GM12864 (cell line): ENCODE data around the gene SMARCA2.

Experiments used
- DNase-seq: peaks from one replicate; pipeline ENCODE4 v3.0.0-alpha.2; 2011; ENCODE audit warnings: low read depth
- H3K4me3 ChIP-seq: 2 replicates; pipeline ENCODE4 v1.5.1; 2011; ENCODE audit warnings: mild to moderate bottlenecking, low read depth, low read length, control low read depth
- TF ChIP-seq, protein P1 (sequence below): IDR thresholded peaks from 2 replicates; pipeline ENCODE4 v1.5.1; 2011; ENCODE audit warnings: low read depth, mild to moderate bottlenecking, moderate library complexity, low read length, control low read depth, inconsistent platforms; ENCODE audit errors: missing control alignments

Gene SMARCA2

DNA sequence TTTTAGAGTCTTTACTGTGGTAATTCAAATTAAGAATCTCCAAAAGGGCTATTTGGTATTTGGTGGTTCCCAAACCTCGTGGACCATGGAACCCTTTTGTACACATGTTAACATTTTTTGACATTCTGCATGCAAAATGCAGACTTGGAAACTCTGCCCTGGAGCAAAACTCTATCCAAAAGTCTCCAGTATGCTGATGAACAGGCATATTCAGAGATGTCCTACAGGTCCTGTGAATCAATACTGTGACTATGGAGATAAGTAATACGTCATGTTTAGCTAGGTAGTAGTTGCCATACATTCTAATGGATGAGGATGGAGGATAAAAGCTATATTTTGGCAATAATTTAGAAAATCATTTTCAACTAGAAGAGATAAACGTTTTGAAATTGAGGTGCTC, 218.1 kb downstream of the SMARCA2 start:
- no peak overlapping the region for H3K4me3 ChIP-seq
- TF ChIP-seq, protein P1, sequence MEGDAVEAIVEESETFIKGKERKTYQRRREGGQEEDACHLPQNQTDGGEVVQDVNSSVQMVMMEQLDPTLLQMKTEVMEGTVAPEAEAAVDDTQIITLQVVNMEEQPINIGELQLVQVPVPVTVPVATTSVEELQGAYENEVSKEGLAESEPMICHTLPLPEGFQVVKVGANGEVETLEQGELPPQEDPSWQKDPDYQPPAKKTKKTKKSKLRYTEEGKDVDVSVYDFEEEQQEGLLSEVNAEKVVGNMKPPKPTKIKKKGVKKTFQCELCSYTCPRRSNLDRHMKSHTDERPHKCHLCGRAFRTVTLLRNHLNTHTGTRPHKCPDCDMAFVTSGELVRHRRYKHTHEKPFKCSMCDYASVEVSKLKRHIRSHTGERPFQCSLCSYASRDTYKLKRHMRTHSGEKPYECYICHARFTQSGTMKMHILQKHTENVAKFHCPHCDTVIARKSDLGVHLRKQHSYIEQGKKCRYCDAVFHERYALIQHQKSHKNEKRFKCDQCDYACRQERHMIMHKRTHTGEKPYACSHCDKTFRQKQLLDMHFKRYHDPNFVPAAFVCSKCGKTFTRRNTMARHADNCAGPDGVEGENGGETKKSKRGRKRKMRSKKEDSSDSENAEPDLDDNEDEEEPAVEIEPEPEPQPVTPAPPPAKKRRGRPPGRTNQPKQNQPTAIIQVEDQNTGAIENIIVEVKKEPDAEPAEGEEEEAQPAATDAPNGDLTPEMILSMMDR, result no peak

GRCh38 chr9:2234371-2234893, 219.3 kb downstream of the SMARCA2 start:
- H3K4me3 ChIP-seq, result no peak overlapping the region
- TF ChIP-seq, protein P1, result no peak
- no peak for DNase-seq

More for the DNA sequence above, 218.1 kb downstream of the SMARCA2 start:
- no peak for DNase-seq

GRCh38 chr9:2235623-2236022, 220.5 kb downstream of the SMARCA2 start:
- TF ChIP-seq, protein P1, result no peak
- no peak overlapping the region for H3K4me3 ChIP-seq
- no peak for DNase-seq

DNA sequence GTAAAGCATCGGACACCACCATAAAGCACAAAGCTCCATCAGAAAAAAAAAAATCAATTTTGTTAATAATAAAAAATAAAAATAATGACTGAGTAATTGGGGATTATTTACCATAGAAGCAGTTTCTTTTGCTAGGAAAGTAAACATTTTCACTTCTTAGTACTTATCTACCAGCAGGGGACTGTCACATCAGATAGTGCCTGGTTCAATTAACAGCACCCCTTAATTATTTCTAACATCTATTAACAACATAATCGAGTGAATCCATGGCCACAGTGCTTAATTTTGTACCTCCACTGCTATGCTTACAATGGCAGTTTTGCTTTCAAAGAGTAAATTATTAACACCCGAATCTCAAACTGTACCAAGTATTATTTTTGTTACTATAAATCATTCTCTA, 221.7 kb downstream of the SMARCA2 start:
- DNase-seq, result no peak

DNA sequence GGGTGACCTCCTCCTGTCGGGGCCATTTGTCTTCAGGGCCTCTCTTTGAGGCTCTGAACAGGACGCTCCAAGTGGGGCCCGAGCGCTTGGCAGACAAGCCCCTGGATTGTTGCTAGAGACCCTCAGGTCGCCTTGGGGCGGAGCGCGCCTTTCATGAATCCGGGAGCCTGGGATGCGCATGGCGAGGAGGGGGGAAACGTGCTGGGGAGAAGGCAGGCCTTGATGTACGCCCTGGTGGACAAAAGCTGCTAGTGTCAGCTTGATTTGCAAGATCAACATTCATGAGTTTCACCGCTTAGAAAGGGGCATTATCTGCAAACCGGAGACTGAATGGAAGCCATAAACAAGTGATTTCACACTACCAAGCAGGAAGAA, 226.3 kb downstream of the SMARCA2 start:
- no peak for DNase-seq
- H3K4me3 ChIP-seq, result no peak overlapping the region; the same call in 1 of the 2 replicates

More for the DNA sequence above, 221.7 kb downstream of the SMARCA2 start:
- H3K4me3 ChIP-seq, result no peak overlapping the region
- TF ChIP-seq, protein P1, result no peak

DNA sequence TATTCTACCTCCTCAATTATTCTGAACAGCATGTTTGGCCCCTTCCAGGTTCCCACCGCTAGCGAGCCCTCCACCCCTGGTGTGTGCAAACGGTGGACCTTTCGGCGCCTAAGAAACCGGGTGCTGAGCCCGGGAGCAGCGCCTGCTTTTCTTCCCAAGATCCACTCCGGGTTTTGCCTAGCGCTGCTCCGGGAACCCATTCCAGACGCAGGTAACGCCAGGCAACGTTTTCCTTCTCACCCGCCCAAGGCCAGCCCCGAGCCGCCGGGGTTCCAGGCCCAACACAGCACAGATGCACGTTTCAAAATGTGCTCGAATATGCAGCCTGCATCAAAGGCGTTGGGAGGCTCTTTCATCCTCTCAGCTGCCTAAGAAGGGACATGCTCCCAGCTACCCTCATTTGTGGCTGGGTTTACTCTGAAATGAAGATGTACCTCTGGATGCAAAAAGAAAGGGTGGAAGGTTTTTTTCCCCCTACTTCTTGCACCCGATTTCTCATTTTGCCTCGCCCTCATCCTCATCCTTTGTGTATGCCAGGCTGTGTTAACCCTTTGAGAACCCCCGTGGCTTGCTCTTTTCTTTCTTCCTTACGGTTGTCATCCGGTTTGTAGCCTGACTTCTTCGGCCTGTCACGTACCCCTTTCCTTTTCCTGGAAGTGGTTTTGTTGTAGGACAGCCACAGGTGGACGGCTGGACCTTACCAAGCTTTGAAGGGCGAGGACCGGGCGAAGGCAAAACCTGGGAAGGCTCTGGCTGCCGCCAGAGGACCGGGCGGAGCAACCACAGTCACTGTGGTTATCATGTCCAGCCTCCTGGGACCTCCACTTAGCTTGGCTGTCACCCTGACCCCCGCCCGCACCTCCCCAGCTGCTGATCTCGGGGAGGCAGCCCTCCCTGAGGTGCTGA, 226.9 kb downstream of the SMARCA2 start:
- H3K4me3 ChIP-seq, result peak overlapping the region; percentile 56
- DNase-seq, result peak; percentile 46
- TF ChIP-seq, protein P1, result no peak

More for the DNA sequence above, 226.3 kb downstream of the SMARCA2 start:
- TF ChIP-seq, protein P1, result no peak
